ENCODE data around the gene FBXO38. TPM values are rescaled to one million over a fixed set of nuclear protein-coding genes. Genes with fewer than 3 reads are reported as not detected.

Gene FBXO38
- total RNA-seq, 1 donor from 2014 or later, result 38.8 TPM

DNA sequence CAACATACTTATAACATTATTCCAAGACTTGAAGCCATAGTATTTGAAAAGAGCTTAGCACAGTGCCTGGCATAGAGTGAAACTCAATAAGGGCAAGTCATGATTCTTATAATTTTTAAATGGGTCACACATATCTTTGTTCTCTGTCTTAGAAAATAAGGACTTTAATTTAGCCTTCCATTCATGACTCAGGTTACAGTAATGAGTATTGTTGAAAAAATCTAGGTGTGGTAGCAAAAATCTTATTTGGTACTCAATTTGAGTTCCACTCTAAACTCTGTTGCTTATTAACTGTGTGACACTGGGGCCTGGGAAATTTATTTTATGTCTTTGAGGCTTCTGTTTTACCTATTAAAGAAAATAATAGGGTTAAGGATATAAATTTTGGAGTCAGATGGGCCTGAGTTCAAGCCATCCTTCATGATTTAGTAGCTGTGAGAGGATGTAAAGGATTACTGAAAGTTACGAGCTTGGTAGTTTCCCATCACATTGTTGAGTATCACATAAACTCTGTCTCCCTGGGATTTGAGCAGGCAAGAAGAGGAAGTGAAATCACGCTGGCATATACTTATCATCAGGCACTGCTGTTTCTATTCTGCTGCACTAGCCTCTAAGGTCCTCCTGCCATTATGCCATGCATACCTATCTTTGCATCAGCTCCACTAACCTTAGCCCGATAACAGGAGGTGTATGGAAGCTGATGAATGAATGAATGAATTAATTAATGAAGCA is 46.9 kb upstream of the FBXO38 start:
- H3K27ac Mint-ChIP-seq (ENCODE audit: unreplicated experiment), result no peak overlapping the region
- H3K4me3 ChIP-seq (ENCODE audit: insufficient read depth, low read depth, low read length), result no peak overlapping the region
- no peak for FAIRE-seq

DNA sequence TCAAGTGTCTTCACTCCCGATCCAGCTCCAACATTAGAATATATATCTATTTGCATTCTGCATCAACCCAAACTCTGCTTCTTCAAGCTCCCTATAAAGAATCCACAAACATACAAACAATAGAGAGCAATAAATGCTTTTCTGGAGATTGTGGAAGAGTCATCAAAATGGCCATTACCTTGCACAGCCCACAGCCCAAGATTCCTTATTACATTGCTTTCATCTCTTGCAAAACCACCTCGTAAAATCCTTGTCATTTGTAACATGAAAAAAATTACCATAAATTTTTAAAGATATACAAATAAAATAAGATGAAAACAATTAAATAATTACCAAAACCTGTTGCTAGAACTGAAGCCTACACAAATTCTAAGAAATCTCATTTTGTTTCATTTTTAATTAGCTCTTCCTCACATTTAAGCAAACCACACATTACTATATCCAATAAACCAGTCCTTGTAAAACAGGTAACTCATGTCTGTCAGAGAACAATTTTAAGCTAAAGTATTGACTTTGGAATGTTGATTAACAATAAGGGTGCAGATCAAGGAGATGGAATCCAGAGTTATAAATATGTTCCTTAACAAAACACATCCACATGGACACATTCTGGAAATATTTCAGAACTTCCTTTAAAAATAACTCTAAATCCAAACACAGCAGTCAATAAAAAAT is 41.2 kb upstream of the FBXO38 start:
- Histone ChIP-seq H3K9me3 (ENCODE audit: insufficient read depth, low read depth, low read length) (no peaks in the 10 kb centered on the region), H3K9ac (ENCODE audit: low read length) (no peak overlapping the region), H2AFZ (ENCODE audit: low read depth, low read length) (no peak overlapping the region), H3K4me1 (ENCODE audit: insufficient read depth, low read length) (no peaks in the 10 kb centered on the region), H4K20me1 (ENCODE audit: insufficient read depth, low read length) (no peaks in the 10 kb centered on the region), H3K4me3 (ENCODE audit: insufficient read depth, low read depth, low read length) (no peak overlapping the region), H3K27me3 (ENCODE audit: insufficient read depth, low read length) (no peaks in the 10 kb centered on the region), H3K4me2 (ENCODE audit: low read length) (no peak overlapping the region), H3K36me3 (ENCODE audit: insufficient read depth, low read length) (no peaks in the 10 kb centered on the region), H3K79me2 (ENCODE audit: insufficient read depth, low read length) (no peaks in the 10 kb centered on the region), H3K27ac (ENCODE audit: low read depth, low read length) (no peak overlapping the region)
- FAIRE-seq, result no peak
- no peaks in the 10 kb centered on the region for H3K9me3 Mint-ChIP-seq (ENCODE audit: unreplicated experiment)
- no peaks in the 10 kb centered on the region for H3K4me1 Mint-ChIP-seq (ENCODE audit: low read depth, unreplicated experiment)
- H3K4me3 Mint-ChIP-seq (ENCODE audit: unreplicated experiment), result no peak overlapping the region
- H3K36me3 Mint-ChIP-seq (ENCODE audit: low read depth, unreplicated experiment), result no peaks in the 10 kb centered on the region
- no peaks in the 10 kb centered on the region for H3K27me3 Mint-ChIP-seq (ENCODE audit: low read depth, unreplicated experiment)
- no peak for DNase-seq (ENCODE audit: low read depth)
- no peak for TF ChIP-seq EZH2 (IDR thresholded peaks at IDR 0.05; ENCODE audit: insufficient read depth, low read length)
- TF ChIP-seq, protein P1, sequence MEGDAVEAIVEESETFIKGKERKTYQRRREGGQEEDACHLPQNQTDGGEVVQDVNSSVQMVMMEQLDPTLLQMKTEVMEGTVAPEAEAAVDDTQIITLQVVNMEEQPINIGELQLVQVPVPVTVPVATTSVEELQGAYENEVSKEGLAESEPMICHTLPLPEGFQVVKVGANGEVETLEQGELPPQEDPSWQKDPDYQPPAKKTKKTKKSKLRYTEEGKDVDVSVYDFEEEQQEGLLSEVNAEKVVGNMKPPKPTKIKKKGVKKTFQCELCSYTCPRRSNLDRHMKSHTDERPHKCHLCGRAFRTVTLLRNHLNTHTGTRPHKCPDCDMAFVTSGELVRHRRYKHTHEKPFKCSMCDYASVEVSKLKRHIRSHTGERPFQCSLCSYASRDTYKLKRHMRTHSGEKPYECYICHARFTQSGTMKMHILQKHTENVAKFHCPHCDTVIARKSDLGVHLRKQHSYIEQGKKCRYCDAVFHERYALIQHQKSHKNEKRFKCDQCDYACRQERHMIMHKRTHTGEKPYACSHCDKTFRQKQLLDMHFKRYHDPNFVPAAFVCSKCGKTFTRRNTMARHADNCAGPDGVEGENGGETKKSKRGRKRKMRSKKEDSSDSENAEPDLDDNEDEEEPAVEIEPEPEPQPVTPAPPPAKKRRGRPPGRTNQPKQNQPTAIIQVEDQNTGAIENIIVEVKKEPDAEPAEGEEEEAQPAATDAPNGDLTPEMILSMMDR (IDR thresholded peaks at IDR 0.05; ENCODE audit: insufficient read depth, low read depth, low read length), result no peak
- H3K27ac Mint-ChIP-seq (ENCODE audit: unreplicated experiment), result no peak overlapping the region

More for the DNA sequence above, 46.9 kb upstream of the FBXO38 start:
- Histone ChIP-seq H3K4me2 (ENCODE audit: low read length) (no peak overlapping the region), H3K27me3 (ENCODE audit: insufficient read depth, low read length) (no peaks in the 10 kb centered on the region), H2AFZ (ENCODE audit: low read depth, low read length) (no peak overlapping the region), H3K27ac (ENCODE audit: low read depth, low read length) (no peak overlapping the region), H3K9ac (ENCODE audit: low read length) (no peak overlapping the region), H3K4me1 (ENCODE audit: insufficient read depth, low read length) (no peaks in the 10 kb centered on the region), H3K36me3 (ENCODE audit: insufficient read depth, low read length) (no peaks in the 10 kb centered on the region), H3K9me3 (ENCODE audit: insufficient read depth, low read depth, low read length) (no peaks in the 10 kb centered on the region), H4K20me1 (ENCODE audit: insufficient read depth, low read length) (no peaks in the 10 kb centered on the region), H3K79me2 (ENCODE audit: insufficient read depth, low read length) (no peaks in the 10 kb centered on the region)
- Mint-ChIP-seq H3K9me3 (ENCODE audit: unreplicated experiment) (no peaks in the 10 kb centered on the region), H3K4me3 (ENCODE audit: unreplicated experiment) (no peak overlapping the region), H3K27me3 (ENCODE audit: low read depth, unreplicated experiment) (no peaks in the 10 kb centered on the region), H3K4me1 (ENCODE audit: low read depth, unreplicated experiment) (no peaks in the 10 kb centered on the region), H3K36me3 (ENCODE audit: low read depth, unreplicated experiment) (no peaks in the 10 kb centered on the region)
- TF ChIP-seq EZH2 (IDR thresholded peaks at IDR 0.05; ENCODE audit: insufficient read depth, low read length), result no peak
- TF ChIP-seq, protein P1 (IDR thresholded peaks at IDR 0.05; ENCODE audit: insufficient read depth, low read depth, low read length), result no peak
- DNase-seq (ENCODE audit: low read depth), result no peak

DNA sequence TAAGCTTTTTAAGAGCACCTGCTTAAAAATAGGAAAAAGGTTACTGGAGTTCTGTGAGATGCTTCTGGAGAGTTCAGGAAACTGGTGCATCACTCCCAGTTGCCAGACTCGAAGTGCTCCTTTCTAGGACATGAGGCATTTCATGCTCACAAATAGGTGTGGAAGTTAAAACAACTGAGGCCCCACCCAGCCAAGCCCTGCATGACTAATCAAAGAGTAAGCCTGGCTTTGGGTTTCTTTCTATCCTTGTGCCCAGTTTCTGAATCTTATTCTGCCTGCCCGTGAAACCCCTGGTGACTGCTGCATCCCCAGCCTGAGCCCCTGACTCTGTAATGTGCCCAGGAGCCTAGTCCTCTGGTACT is 40.7 kb upstream of the FBXO38 start:
- H3K4me1 ChIP-seq (ENCODE audit: insufficient read depth, low read length), result no peaks in the 10 kb centered on the region
- no peaks in the 10 kb centered on the region for H3K36me3 ChIP-seq (ENCODE audit: insufficient read depth, low read length)
- no peak for DNase-seq (ENCODE audit: low read depth)
- no peaks in the 10 kb centered on the region for H4K20me1 ChIP-seq (ENCODE audit: insufficient read depth, low read length)
- H3K9me3 Mint-ChIP-seq (ENCODE audit: unreplicated experiment), result no peaks in the 10 kb centered on the region
- TF ChIP-seq, protein P1 (IDR thresholded peaks at IDR 0.05; ENCODE audit: insufficient read depth, low read depth, low read length), result no peak
- no peak for TF ChIP-seq EZH2 (IDR thresholded peaks at IDR 0.05; ENCODE audit: insufficient read depth, low read length)
- no peak overlapping the region for H3K27ac ChIP-seq (ENCODE audit: low read depth, low read length)
- no peak for FAIRE-seq
- no peak overlapping the region for H3K4me3 ChIP-seq (ENCODE audit: insufficient read depth, low read depth, low read length)
- H2AFZ ChIP-seq (ENCODE audit: low read depth, low read length), result no peak overlapping the region
- no peaks in the 10 kb centered on the region for H3K27me3 Mint-ChIP-seq (ENCODE audit: low read depth, unreplicated experiment)
- no peak overlapping the region for H3K4me2 ChIP-seq (ENCODE audit: low read length)
- no peaks in the 10 kb centered on the region for H3K9me3 ChIP-seq (ENCODE audit: insufficient read depth, low read depth, low read length)
- H3K79me2 ChIP-seq (ENCODE audit: insufficient read depth, low read length), result no peaks in the 10 kb centered on the region
- H3K36me3 Mint-ChIP-seq (ENCODE audit: low read depth, unreplicated experiment), result no peaks in the 10 kb centered on the region
- H3K4me3 Mint-ChIP-seq (ENCODE audit: unreplicated experiment), result no peak overlapping the region
- H3K4me1 Mint-ChIP-seq (ENCODE audit: low read depth, unreplicated experiment), result no peaks in the 10 kb centered on the region
- no peak overlapping the region for H3K27ac Mint-ChIP-seq (ENCODE audit: unreplicated experiment)
- no peak overlapping the region for H3K9ac ChIP-seq (ENCODE audit: low read length)
- H3K27me3 ChIP-seq (ENCODE audit: insufficient read depth, low read length), result no peaks in the 10 kb centered on the region
